IMR-90 (cell line): ENCODE data around the gene CHGA. TPM values are rescaled to one million over a fixed set of nuclear protein-coding genes. Genes with fewer than 3 reads are reported as not detected.

ENCODE experiments used
- ATAC-seq: fragments of 200-7000 bp; cut with Tn5 transposase; 2 replicates; pipeline ENCODE4 v1.9.1; 2020; ENCODE audit warnings: low read depth, mild to moderate bottlenecking, moderate library complexity
- BruUV-seq: library from RNA; stranded (reverse); fragments of 400-500 nt; replicated peaks from 2 replicates; lab custom pipeline; 2021; lab: Mats Ljungman, UMichigan
- CTCF ChIA-PET: fragments of 300-600 bp; formaldehyde crosslinking; extraction: SDS; loops from one replicate; lab custom pipeline; 2021; ENCODE audit warnings: antibody characterized with exemption; lab: Yijun Ruan, JAX
- POLR2A ChIA-PET: fragments of 300-600 bp; sonication (Branson Sonifier 250); formaldehyde crosslinking; loops from one replicate; lab custom pipeline; 2022; ENCODE audit warnings: antibody characterized with exemption; ENCODE audit not compliant: unreplicated experiment; lab: Charles Lee
- DNase-seq: peaks from one replicate; pipeline ENCODE4 v3.0.0; 2013
- H2AFZ ChIP-seq: replicated peaks from 2 replicates; pipeline ENCODE3; 2013; ENCODE audit warnings: low read length, mild to moderate bottlenecking; ENCODE audit not compliant: poor library complexity
- H2AK5ac ChIP-seq: 2 replicates; pipeline ENCODE4 v1.6.1; 2013; ENCODE audit warnings: low read depth, low read length, inconsistent platforms
- H2AK9ac ChIP-seq: replicated peaks from 2 replicates; pipeline ENCODE3; 2013; ENCODE audit warnings: mild to moderate bottlenecking, low read depth, low read length, moderate library complexity; ENCODE audit not compliant: poor library complexity
- H2BK120ac ChIP-seq: 2 replicates; pipeline ENCODE4 v1.6.1; 2013; ENCODE audit warnings: low read depth, low read length, inconsistent platforms
- H2BK15ac ChIP-seq: 3 replicates; pipeline ENCODE4 v1.6.1; 2013; ENCODE audit warnings: low read depth, low read length, inconsistent platforms
- H2BK20ac ChIP-seq: 2 replicates; pipeline ENCODE4 v1.6.1; 2013; ENCODE audit warnings: low read depth, mild to moderate bottlenecking, inconsistent platforms, low read length, moderate library complexity
- H2BK5ac ChIP-seq: 2 replicates; pipeline ENCODE4 v1.6.1; 2013; ENCODE audit warnings: mild to moderate bottlenecking, low read depth, low read length, inconsistent platforms; ENCODE audit not compliant: poor library complexity, severe bottlenecking
- H3K14ac ChIP-seq: replicated peaks from 2 replicates; pipeline ENCODE4 v1.6.1; 2013; ENCODE audit warnings: low read depth, low read length, inconsistent platforms
- H3K18ac ChIP-seq: 2 replicates; pipeline ENCODE4 v1.6.1; 2013; ENCODE audit warnings: low read depth, low read length, control low read depth
- H3K23ac ChIP-seq: 2 replicates; pipeline ENCODE4 v1.6.1; 2013; ENCODE audit warnings: low read depth, low read length, inconsistent platforms
- H3K27ac ChIP-seq: 2 replicates; pipeline ENCODE4 v1.5.1; 2013; ENCODE audit warnings: mild to moderate bottlenecking, control low read depth, low read length; ENCODE audit not compliant: insufficient read depth
- H3K27me3 ChIP-seq: 2 replicates; pipeline ENCODE4 v1.6.1; 2013; ENCODE audit warnings: low read length; ENCODE audit not compliant: control insufficient read depth, insufficient read depth
- H3K36me3 ChIP-seq: 2 replicates; pipeline ENCODE4 v1.6.1; 2013; ENCODE audit warnings: low read length, mixed read lengths; ENCODE audit not compliant: control insufficient read depth, insufficient read depth
- H3K4ac ChIP-seq: 2 replicates; pipeline ENCODE4 v1.6.1; 2013; ENCODE audit warnings: low read depth, low read length, inconsistent platforms
- H3K4me1 ChIP-seq: 2 replicates; pipeline ENCODE4 v1.6.1; 2013; ENCODE audit warnings: low read length, mixed read lengths; ENCODE audit not compliant: control insufficient read depth, insufficient read depth
- H3K4me2 ChIP-seq: 2 replicates; pipeline ENCODE4 v1.6.1; 2013; ENCODE audit warnings: low read depth, mild to moderate bottlenecking, control low read depth, low read length, moderate library complexity
- H3K4me3 ChIP-seq: 2 replicates; pipeline ENCODE4 v1.5.1; 2013; ENCODE audit warnings: low read depth, mild to moderate bottlenecking, control low read depth, low read length, moderate library complexity; ENCODE audit not compliant: insufficient read depth
- H3K56ac ChIP-seq: 2 replicates; pipeline ENCODE4 v1.6.1; 2013; ENCODE audit warnings: low read length, inconsistent platforms; ENCODE audit not compliant: insufficient read depth; ENCODE audit errors: extremely low read depth
- H3K79me1 ChIP-seq, 2 experiments: 2 replicates each; pipeline ENCODE4 v1.6.1; 2013; ENCODE audit warnings: low read length in 2 of 2, inconsistent platforms in 1 of 2, low read depth in 1 of 2
- H3K9ac ChIP-seq: 2 replicates; pipeline ENCODE4 v1.6.1; 2013; ENCODE audit warnings: low read depth, low read length, control low read depth
- H3K9me1 ChIP-seq: 2 replicates; pipeline ENCODE4 v1.6.1; 2013; ENCODE audit warnings: low read length, inconsistent platforms; ENCODE audit not compliant: insufficient read depth
- H3K9me3 ChIP-seq: 2 replicates; pipeline ENCODE4 v1.6.1; 2013; ENCODE audit warnings: low read length; ENCODE audit not compliant: control insufficient read depth, insufficient read depth
- H4K20me1 ChIP-seq: 2 replicates; pipeline ENCODE4 v1.6.1; 2013; ENCODE audit warnings: low read length, inconsistent platforms; ENCODE audit not compliant: insufficient read depth
- H4K5ac ChIP-seq: 2 replicates; pipeline ENCODE4 v1.6.1; 2013; ENCODE audit warnings: mild to moderate bottlenecking, low read depth, low read length, control low read depth
- H4K8ac ChIP-seq, 2 experiments: 2 replicates each; pipeline ENCODE4 v1.6.1; 2013; ENCODE audit warnings: low read depth in 2 of 2, low read length in 2 of 2, control low read depth in 1 of 2, inconsistent platforms in 1 of 2
- H4K91ac ChIP-seq: 2 replicates; pipeline ENCODE4 v1.6.1; 2013; ENCODE audit warnings: low read depth, low read length, inconsistent platforms; ENCODE audit not compliant: insufficient read depth
- MAFK ChIP-seq: IDR thresholded peaks from 2 replicates; pipeline ENCODE4 v1.6.1; 2012; ENCODE audit warnings: low read depth, low read length, improper control_type of control experiment
- MAZ ChIP-seq: IDR thresholded peaks from 2 replicates; pipeline ENCODE4 v1.6.1; 2012; ENCODE audit warnings: low read depth, mild to moderate bottlenecking, low read length, improper control_type of control experiment, moderate library complexity, borderline replicate concordance
- POLR2A ChIP-seq: IDR thresholded peaks from 2 replicates; pipeline ENCODE4 v1.6.1; 2012; ENCODE audit warnings: mild to moderate bottlenecking, low read depth, low read length
- WGBS, 2 experiments: methylation state at CpG; one replicate each; pipeline versions ENCODE4 v1.1.5 to v1.1.7; 2013; ENCODE audit warnings: missing lambda C conversion rate in 2 of 2; ENCODE audit not compliant: insufficient read length in 1 of 2; ENCODE audit errors: extremely low coverage in 2 of 2; 5-methylcytosine and 5-hydroxymethylcytosine counted together
- dilution Hi-C: fragments of 300-500 bp; cut with HindIII; formaldehyde crosslinking; loops from one replicate; pipeline ENCODE4 v1.14.3; 2018; ENCODE audit warnings: low sequenced_read_pairs; ENCODE audit not compliant: unreplicated experiment
- in situ Hi-C: fragments of 300-500 bp; cut with MboI; formaldehyde crosslinking; loops from 3 replicates; pipeline ENCODE4 v1.14.3; 2019; ENCODE audit warnings: low sequenced_read_pairs, inconsistent platforms, mixed read lengths
- intact Hi-C: fragments of 100-400 bp; cut with micrococcal nuclease; formaldehyde crosslinking; loops from 2 replicates; pipeline ENCODE4 v1.10.0; 2022
- polyA plus RNA-seq, 3 experiments: library from polyadenylated mRNA; depleted of rRNA; stranded (reverse); fragments of >200 nt; gene quantifications; 2 replicates each; pipeline ENCODE4 v1.2.3, GENCODE V29; 2012; ENCODE audit warnings: low replicate concordance in 1 of 3
- total RNA-seq: library from RNA; depleted of rRNA; stranded (reverse); fragments of >200 nt; gene quantifications from 2 replicates; pipeline ENCODE4 v1.2.3, GENCODE V29; 2012

CHGA gene
- total and polyA plus RNA-seq, 2 of the 4 experiments (the other 2 are of a cell fraction), result not detected

- H3K27me3 ChIP-seq, result peaks cover 6% of the 10 kb centered on the region; the same call in 1 of the 2 replicates
Measured at GRCh38 chr14:92928961-92929688, 6.2 kb downstream of the CHGA start.

More at GRCh38 chr14:92928961-92929688, 6.2 kb downstream of the CHGA start:
- Histone ChIP-seq H2BK15ac (no peak overlapping the region), H2AFZ (no peak overlapping the region), H3K56ac (no peak overlapping the region), H4K5ac (no peak overlapping the region), H2BK20ac (no peak overlapping the region), H3K9me3 (no peaks in the 10 kb centered on the region), H3K4me3 (no peak overlapping the region), H4K91ac (no peak overlapping the region), H3K23ac (no peak overlapping the region), H4K20me1 (no peaks in the 10 kb centered on the region), H3K4me2 (no peak overlapping the region), H3K27ac (no peak overlapping the region), H2AK9ac (no peak overlapping the region), H3K4ac (no peak overlapping the region), H3K9me1 (no peaks in the 10 kb centered on the region; the same call in 1 of the 2 replicates), H3K36me3 (no peaks in the 10 kb centered on the region), H3K9ac (no peak overlapping the region), H3K14ac (no peak overlapping the region), H2BK120ac (no peak overlapping the region), H3K79me1 (no peaks in the 10 kb centered on the region), H4K8ac (no peak overlapping the region), H3K4me1 (no peaks in the 10 kb centered on the region), H2AK5ac (no peak overlapping the region), H2BK5ac (no peak overlapping the region), H3K18ac (no peak overlapping the region)
- WGBS, 2 experiments, result 40% methylated on average over 1 of the region's 12 CpGs; no CpG with 5 or more reads in 1 of the 2 experiments
- no TSS peak for BruUV-seq
- intact Hi-C loops (no loop called here), dilution Hi-C loops (no loop called here), in situ Hi-C loops (no loop called here)
- ChIA-PET POLR2A (no interaction called here), CTCF (no interaction called here)
- ATAC-seq (no peak), DNase-seq (no peak)
- TF ChIP-seq POLR2A, result no peak
- no peak for TF ChIP-seq MAFK
- TF ChIP-seq MAZ, result no peak
